Natural killer cell (primary cell): Measurements from ENCODE around the gene ZNF221. TPM values are rescaled to one million over a fixed set of nuclear protein-coding genes. Genes with fewer than 3 reads are reported as not detected.
"Not testable (repeated sequence)": the region's sequence is repeated elsewhere in the genome, so short reads cannot be mapped to it uniquely, and the experiment has no call there.

Experiments
- ATAC-seq, 3 donors: fragments of 150-1000 bp in 2 of 3; fragments of 200-7000 bp in 1 of 3; cut with Tn5 transposase; 1 replicate in 1 of 3; 2 replicates in 2 of 3; pipeline ENCODE4 v1.10.0; 2021; ENCODE audit warnings: mild to moderate bottlenecking in 2 of 3, moderate library complexity in 2 of 3
- DNase-seq, 2 donors: peaks; one replicate each; pipeline versions ENCODE4 v3.0.0 to v3.0.0-alpha.2; 2013 to 2021; ENCODE audit warnings: mixed read lengths in 1 of 2
- H3K27ac ChIP-seq: one replicate; pipeline ENCODE4 v1.5.1; 2013; ENCODE audit warnings: mild to moderate bottlenecking, low read length
- H3K27me3 ChIP-seq: one replicate; pipeline ENCODE4 v1.6.1; 2013; ENCODE audit warnings: low read length; ENCODE audit not compliant: control insufficient read depth, insufficient read depth
- H3K36me3 ChIP-seq: one replicate; pipeline ENCODE4 v1.6.1; 2013; ENCODE audit warnings: low read length; ENCODE audit not compliant: control insufficient read depth, insufficient read depth
- H3K4me1 ChIP-seq: one replicate; pipeline ENCODE4 v1.6.1; 2013; ENCODE audit warnings: low read length; ENCODE audit not compliant: control insufficient read depth, insufficient read depth
- H3K4me3 ChIP-seq: one replicate; pipeline ENCODE4 v1.5.1; 2013; ENCODE audit warnings: low read length
- H3K9me3 ChIP-seq: one replicate; pipeline ENCODE4 v1.6.1; 2013; ENCODE audit warnings: low read length; ENCODE audit not compliant: control insufficient read depth, insufficient read depth
- H3K27ac Mint-ChIP-seq, 2 donors: one replicate each; pipeline ENCODE4 v1.8.0; 2022; ENCODE audit warnings: mild to moderate bottlenecking in 2 of 2, mixed read lengths in 2 of 2, moderate library complexity in 1 of 2
- H3K27me3 Mint-ChIP-seq, 2 donors: one replicate each; pipeline ENCODE4 v1.8.0; 2022; ENCODE audit warnings: low read depth in 2 of 2, mixed read lengths in 2 of 2
- H3K36me3 Mint-ChIP-seq: one replicate; pipeline ENCODE4 v1.8.0; 2022; ENCODE audit warnings: mixed read lengths
- H3K4me1 Mint-ChIP-seq, 2 donors: one replicate each; pipeline ENCODE4 v1.8.0; 2022; ENCODE audit warnings: mixed read lengths in 2 of 2
- H3K4me3 Mint-ChIP-seq: one replicate; pipeline ENCODE4 v1.8.0; 2022; ENCODE audit warnings: mild to moderate bottlenecking, moderate library complexity, mixed read lengths
- H3K9me3 Mint-ChIP-seq, 2 donors: one replicate each; pipeline ENCODE4 v1.8.0; 2022; ENCODE audit warnings: mixed read lengths in 2 of 2
- CTCF ChIP-seq: fragments of 200-600 bp; IDR thresholded peaks from one replicate; pipeline ENCODE4 v1.8.0; 2022; ENCODE audit warnings: antibody characterized with exemption
- WGBS: methylation state at CpG from one replicate; pipeline ENCODE4 v1.1.7; 2013; ENCODE audit warnings: missing lambda C conversion rate; ENCODE audit not compliant: insufficient coverage; 5-methylcytosine and 5-hydroxymethylcytosine counted together
- intact Hi-C: fragments of 100-400 bp; cut with micrococcal nuclease; formaldehyde crosslinking; loops from one replicate; pipeline ENCODE4 v1.14.2; 2022
- total RNA-seq, 4 donors: library from RNA; stranded (reverse); fragments of 120-200 nt in 1 of 4; gene quantifications; one replicate each; pipeline versions ENCODE4 v1.2.3 to v1.2.4, GENCODE V29; 2013 to 2022

ZNF221 gene
- total RNA-seq, 3 donors from 2014 or later (not counting 1 experiment from before 2014, with no cell fraction given), result 1.9 to 2.7 (median 2.2) TPM

DNA sequence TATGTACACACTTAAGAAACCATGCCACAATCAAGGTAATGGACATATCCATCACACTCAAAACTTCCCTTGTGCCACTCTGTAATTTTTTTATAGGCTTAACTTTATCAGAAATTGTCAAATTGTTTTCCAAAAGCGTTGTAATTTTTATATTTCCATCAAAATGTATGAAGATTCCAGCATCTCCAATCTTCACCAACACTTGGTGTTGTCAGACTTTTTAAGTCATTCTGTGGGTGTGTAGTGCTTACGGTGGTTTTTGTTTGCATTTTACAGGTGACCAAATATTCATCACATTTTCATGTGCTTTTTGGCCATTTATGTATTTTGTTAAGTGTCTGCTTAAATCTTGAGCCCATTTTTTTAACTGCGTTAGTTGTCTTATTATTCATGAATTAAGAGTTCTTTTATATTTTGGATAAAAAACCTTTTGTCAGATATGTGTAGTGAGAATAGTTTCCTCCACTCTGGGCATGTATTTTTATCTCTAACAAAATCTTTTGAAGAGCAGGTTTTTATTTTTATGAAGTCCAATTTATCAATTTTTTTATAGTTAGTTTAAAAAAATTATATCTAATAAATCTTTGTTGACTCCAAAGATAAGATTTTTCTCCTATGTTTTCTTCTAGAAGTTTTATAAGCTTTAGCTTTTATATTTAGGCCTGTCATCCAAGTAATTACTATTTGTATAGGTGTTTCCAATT is 11.3 kb upstream of the ZNF221 start:
- TF ChIP-seq CTCF, result no peak
- Mint-ChIP-seq H3K36me3 (peaks cover 15% of the 10 kb centered on the region), H3K4me1 (peaks cover 7% of the 10 kb centered on the region in 2 donors), H3K4me3 (no peak overlapping the region), H3K9me3 (no peaks in the 10 kb centered on the region), H3K27ac (no peak overlapping the region), H3K27me3 (peaks cover 41 to 50% of the 10 kb centered on the region in 2 donors)
- DNase-seq, result no peak
- no peak for ATAC-seq
- no peak overlapping the region for H3K27ac ChIP-seq
- peaks cover 5% of the 10 kb centered on the region for H3K4me1 ChIP-seq
- no peaks in the 10 kb centered on the region for H3K36me3 ChIP-seq
- intact Hi-C loops, result no loop called here
- no peak overlapping the region for H3K4me3 ChIP-seq
- H3K9me3 ChIP-seq, result no peaks in the 10 kb centered on the region
- H3K27me3 ChIP-seq, result peaks cover 6% of the 10 kb centered on the region
- no CpG with 5 or more reads among the region's 3 CpGs for WGBS

- Histone ChIP-seq H3K27ac (no peak overlapping the region), H3K4me1 (no peaks in the 10 kb centered on the region), H3K9me3 (no peaks in the 10 kb centered on the region), H3K36me3 (no peaks in the 10 kb centered on the region), H3K4me3 (no peak overlapping the region), H3K27me3 (peaks cover 9% of the 10 kb centered on the region)
- 97% methylated on average over 2 of the region's 4 CpGs for WGBS
- no peak for TF ChIP-seq CTCF
- intact Hi-C loops, result no loop called here
- Mint-ChIP-seq H3K27ac (no peak overlapping the region), H3K36me3 (peaks cover 22% of the 10 kb centered on the region), H3K4me1 (peaks cover under 1 to 3% of the 10 kb centered on the region in 2 donors), H3K27me3 (peaks cover 49 to 60% of the 10 kb centered on the region in 2 donors), H3K9me3 (no peaks in the 10 kb centered on the region), H3K4me3 (no peak overlapping the region)
- DNase-seq (no peak), ATAC-seq (no peak)
These were observed 10.3 kb upstream of the ZNF221 start for GRCh38 chr19:43940719-43941118.

GRCh38 chr19:43941209-43941608 is 9.8 kb upstream of the ZNF221 start:
- H3K4me1 ChIP-seq, result no peaks in the 10 kb centered on the region
- Mint-ChIP-seq H3K9me3 (no peaks in the 10 kb centered on the region), H3K27ac (no peak overlapping the region), H3K4me3 (no peak overlapping the region), H3K27me3 (peaks cover 53 to 63% of the 10 kb centered on the region in 2 donors), H3K4me1 (no peaks in the 10 kb centered on the region), H3K36me3 (peaks cover 27% of the 10 kb centered on the region)
- H3K4me3 ChIP-seq, result no peak overlapping the region
- 73% methylated on average over 1 of the region's 5 CpGs for WGBS
- TF ChIP-seq CTCF, result no peak
- H3K27ac ChIP-seq, result no peak overlapping the region
- no peaks in the 10 kb centered on the region for H3K9me3 ChIP-seq
- H3K27me3 ChIP-seq, result peaks cover 11% of the 10 kb centered on the region
- DNase-seq (no peak), ATAC-seq (no peak)
- intact Hi-C loops, result no loop called here
- no peaks in the 10 kb centered on the region for H3K36me3 ChIP-seq

GRCh38 chr19:43947412-43947811 is 3.6 kb upstream of the ZNF221 start:
- H3K27ac ChIP-seq, H3K4me1 ChIP-seq, H3K4me3 ChIP-seq, DNase-seq, intact Hi-C loops, ATAC-seq, H3K36me3 ChIP-seq, H3K4me3 Mint-ChIP-seq, H3K27ac Mint-ChIP-seq, H3K27me3 ChIP-seq, H3K9me3 ChIP-seq: not testable (repeated sequence)
- Mint-ChIP-seq H3K4me1 (peaks cover 9 to 14% of the 10 kb centered on the region in 2 donors), H3K9me3 (peaks cover 9 to 13% of the 10 kb centered on the region in 2 donors), H3K36me3 (peaks cover 53% of the 10 kb centered on the region), H3K27me3 (peaks cover 58 to 70% of the 10 kb centered on the region in 2 donors)
- 0% methylated on average over 1 of the region's 1 CpG for WGBS

DNA sequence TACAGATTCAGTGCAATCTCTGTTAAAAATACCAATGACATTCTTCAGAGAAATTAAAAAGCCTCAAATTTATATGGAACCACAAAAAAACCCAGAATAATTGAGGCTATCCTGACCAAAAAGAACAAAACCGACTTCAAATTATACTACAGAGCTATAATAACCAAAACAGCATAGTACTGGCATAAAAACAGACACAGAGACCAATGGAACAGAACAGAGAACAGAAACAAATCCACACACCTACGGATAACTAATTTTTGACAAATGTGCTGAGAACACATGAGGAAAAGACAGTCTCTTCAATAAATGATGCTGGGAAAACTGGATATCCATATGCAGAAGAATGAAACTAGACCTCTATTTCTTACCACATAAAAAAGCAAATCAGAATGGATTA is 1.2 kb upstream of the ZNF221 start:
- H3K9me3 ChIP-seq, result peaks cover 13% of the 10 kb centered on the region
- H3K27me3 ChIP-seq, H3K27ac Mint-ChIP-seq, H3K4me3 ChIP-seq, DNase-seq, intact Hi-C loops, H3K27ac ChIP-seq, ATAC-seq, H3K36me3 ChIP-seq, H3K4me1 ChIP-seq: not testable (repeated sequence)
- Mint-ChIP-seq H3K9me3 (peaks cover 9 to 13% of the 10 kb centered on the region in 2 donors), H3K27me3 (peaks cover 45 to 52% of the 10 kb centered on the region in 2 donors), H3K4me3 (peak overlapping the region; percentile 59), H3K4me1 (peaks cover 9 to 14% of the 10 kb centered on the region in 2 donors), H3K36me3 (peaks cover 45% of the 10 kb centered on the region)
- 83% methylated on average over 2 of the region's 2 CpGs for WGBS
